Left ventricle myocardium inferior (tissue), 1 donor: Measurements from ENCODE around the gene RETSAT. TPM values are rescaled to one million over a fixed set of nuclear protein-coding genes. Genes with fewer than 3 reads are reported as not detected.
"Not testable (repeated sequence)": the region's sequence is repeated elsewhere in the genome, so short reads cannot be mapped to it uniquely, and the experiment has no call there.

ENCODE experiments used
- DNase-seq: peaks from one replicate; pipeline ENCODE4 v3.0.0-alpha.2; 2020
- H3K27ac ChIP-seq: fragments of 200-600 bp; replicated peaks from 2 replicates; pipeline ENCODE4 v1.8.0; 2021
- H3K27me3 ChIP-seq: fragments of 200-600 bp; 2 replicates; pipeline ENCODE4 v1.8.0; 2021; ENCODE audit warnings: low read depth
- H3K36me3 ChIP-seq: fragments of 200-600 bp; 2 replicates; pipeline ENCODE4 v1.8.0; 2021
- H3K4me1 ChIP-seq: fragments of 200-600 bp; 2 replicates; pipeline ENCODE4 v1.8.0; 2021
- H3K4me3 ChIP-seq: fragments of 200-600 bp; 2 replicates; pipeline ENCODE4 v1.8.0; 2021; ENCODE audit warnings: mild to moderate bottlenecking, moderate library complexity
- H3K9me3 ChIP-seq: fragments of 200-600 bp; replicated peaks from 2 replicates; pipeline ENCODE4 v1.8.0; 2021
- intact Hi-C: fragments of 100-400 bp; cut with micrococcal nuclease; formaldehyde crosslinking; loops from one replicate; pipeline ENCODE4 v1.11.0; 2022
- total RNA-seq: library from RNA; stranded (reverse); fragmentation: NEBNext Ultra II Directional; extraction: Animal tissue kit (Norgen Biotek cat#: 25700); gene quantifications from one replicate; pipeline ENCODE4 v1.2.1, GENCODE V29; 2021
- TF ChIP-seq, protein P1 (sequence below): fragments of 200-600 bp; IDR thresholded peaks from 2 replicates; pipeline ENCODE4 v1.8.0; 2021; ENCODE audit warnings: antibody characterized with exemption, mild to moderate bottlenecking, borderline replicate concordance
- donor health status: DM: no; HTN: yes; CAD: no; lungs with severe emphysema.

RETSAT gene
- total RNA-seq, 1 donor from 2014 or later: 39.4 TPM

DNA sequence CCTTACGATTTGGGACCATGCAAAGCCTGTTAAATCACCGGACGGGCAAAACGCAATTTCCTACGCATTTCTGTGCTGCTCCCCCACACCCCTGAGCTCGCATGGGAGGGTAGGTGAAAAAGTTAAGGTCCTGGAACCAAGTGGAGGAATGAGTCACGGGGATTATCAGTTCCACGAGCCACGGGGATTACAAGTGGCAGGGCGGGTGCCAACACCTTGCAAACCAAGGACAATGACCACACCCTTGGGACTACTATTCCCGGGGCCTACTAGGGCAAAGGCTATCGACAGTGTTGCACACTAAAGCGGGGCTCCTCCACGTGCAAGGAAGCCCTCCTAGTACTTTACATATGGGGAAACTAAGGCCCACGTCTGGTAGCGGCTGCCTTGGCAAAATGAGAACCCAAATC lies 447 bp downstream of the RETSAT start:
- Histone ChIP-seq H3K27me3 (no peaks in the 10 kb centered on the region), H3K4me1 (peaks cover 56% of the 10 kb centered on the region), H3K27ac (peak overlapping the region; percentile 92), H3K9me3 (no peaks in the 10 kb centered on the region), H3K4me3 (peak overlapping the region; percentile 79), H3K36me3 (peaks cover 55% of the 10 kb centered on the region)
- DNase-seq: peak; percentile 53
- TF ChIP-seq, protein P1, sequence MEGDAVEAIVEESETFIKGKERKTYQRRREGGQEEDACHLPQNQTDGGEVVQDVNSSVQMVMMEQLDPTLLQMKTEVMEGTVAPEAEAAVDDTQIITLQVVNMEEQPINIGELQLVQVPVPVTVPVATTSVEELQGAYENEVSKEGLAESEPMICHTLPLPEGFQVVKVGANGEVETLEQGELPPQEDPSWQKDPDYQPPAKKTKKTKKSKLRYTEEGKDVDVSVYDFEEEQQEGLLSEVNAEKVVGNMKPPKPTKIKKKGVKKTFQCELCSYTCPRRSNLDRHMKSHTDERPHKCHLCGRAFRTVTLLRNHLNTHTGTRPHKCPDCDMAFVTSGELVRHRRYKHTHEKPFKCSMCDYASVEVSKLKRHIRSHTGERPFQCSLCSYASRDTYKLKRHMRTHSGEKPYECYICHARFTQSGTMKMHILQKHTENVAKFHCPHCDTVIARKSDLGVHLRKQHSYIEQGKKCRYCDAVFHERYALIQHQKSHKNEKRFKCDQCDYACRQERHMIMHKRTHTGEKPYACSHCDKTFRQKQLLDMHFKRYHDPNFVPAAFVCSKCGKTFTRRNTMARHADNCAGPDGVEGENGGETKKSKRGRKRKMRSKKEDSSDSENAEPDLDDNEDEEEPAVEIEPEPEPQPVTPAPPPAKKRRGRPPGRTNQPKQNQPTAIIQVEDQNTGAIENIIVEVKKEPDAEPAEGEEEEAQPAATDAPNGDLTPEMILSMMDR: no peak
- intact Hi-C loops: no loop called here

DNA sequence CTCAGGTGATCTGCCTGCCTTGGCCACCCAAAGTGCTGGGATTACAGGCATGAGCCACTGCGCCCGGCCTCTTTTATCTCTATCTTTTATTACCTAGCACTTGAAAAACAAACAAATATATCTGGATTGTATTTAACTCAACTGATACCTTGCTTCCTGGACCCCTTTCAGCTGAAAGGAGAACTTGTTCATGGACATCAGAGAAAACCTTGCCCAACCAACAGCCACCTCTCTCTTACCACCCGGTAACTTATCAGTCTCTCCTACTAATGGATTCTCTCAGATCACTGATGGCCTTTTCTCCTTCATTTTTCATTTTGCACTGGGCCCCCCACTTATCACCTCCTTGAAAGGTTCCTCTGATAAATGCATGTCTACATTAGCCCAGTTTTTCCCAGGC lies 6.7 kb downstream of the RETSAT start:
- H3K36me3 ChIP-seq: peaks cover 82% of the 10 kb centered on the region
- H3K4me3 ChIP-seq: no peak overlapping the region
- peaks cover 6% of the 10 kb centered on the region for H3K4me1 ChIP-seq
- TF ChIP-seq, protein P1: no peak
- no peaks in the 10 kb centered on the region for H3K27me3 ChIP-seq
- no peak for DNase-seq
- H3K9me3 ChIP-seq: no peaks in the 10 kb centered on the region
- no peak overlapping the region for H3K27ac ChIP-seq
- intact Hi-C loops: no loop called here

DNA sequence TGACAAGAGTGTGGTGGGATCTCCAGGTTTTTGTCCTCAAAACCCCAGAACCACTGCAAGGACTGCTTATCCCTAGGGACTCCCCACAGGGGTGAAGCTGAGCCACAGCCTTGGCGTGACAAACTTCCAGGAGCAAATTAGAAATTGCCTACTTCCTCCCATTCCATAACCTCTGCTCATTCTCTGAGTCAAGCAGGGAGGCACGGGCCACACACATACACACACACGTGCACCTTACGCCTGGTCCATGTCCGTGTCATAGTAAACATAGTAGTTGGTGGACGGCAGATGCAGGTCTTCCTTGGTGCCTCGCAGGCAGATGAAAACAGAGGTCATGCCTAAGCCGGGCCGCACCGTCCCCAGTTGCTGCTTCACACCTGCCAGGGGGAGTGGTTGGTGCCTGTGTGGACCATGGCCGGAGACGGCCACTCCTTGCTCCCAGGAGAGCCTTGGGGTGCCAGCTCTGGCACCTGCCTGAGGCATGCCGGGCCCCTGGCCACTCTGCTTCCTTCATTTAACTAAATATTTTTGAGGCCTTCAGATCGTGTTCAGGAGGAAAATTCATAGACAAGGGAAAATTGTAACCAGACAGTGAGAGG lies 9.9 kb downstream of the RETSAT start:
- peaks cover 62% of the 10 kb centered on the region for H3K36me3 ChIP-seq

DNA sequence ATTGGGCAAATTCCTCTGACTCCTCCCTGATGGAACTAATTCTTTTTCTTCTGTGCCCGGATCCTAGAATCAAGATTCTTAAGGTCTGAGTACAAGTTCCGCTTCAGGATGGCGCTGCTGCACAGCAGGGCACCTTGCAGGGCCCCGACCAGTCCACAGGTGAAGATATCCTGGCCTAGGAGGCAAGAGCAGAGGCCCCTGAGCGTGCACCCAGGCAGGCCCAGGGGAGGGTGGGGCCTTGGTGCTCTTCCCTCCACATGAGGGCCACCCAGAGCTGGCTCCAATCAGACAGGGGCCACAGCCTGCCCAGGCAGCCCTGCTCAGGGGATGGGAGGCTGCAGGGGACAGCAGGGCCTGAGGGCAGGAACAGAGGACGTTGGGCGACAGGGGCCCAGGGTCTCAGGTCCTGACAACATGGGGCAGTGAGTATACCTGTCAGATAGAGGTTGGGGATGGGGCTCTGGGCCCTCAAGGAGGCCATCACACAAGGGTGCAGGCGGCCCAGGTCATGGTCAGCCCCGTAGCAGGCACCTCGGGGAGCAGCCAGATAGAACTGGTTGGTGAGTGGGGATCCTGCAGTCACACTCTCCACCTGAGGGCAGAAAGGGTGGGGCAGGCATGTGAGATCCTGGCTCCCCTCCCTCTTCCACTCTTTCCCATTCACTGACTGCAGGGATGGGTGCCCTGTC lies 11.0 kb downstream of the RETSAT start:
- H3K4me1 ChIP-seq, H3K4me3 ChIP-seq, DNase-seq, H3K9me3 ChIP-seq, H3K27ac ChIP-seq, H3K27me3 ChIP-seq, intact Hi-C loops: not testable (repeated sequence)
- peaks cover 51% of the 10 kb centered on the region for H3K36me3 ChIP-seq

More for the DNA sequence above, 9.9 kb downstream of the RETSAT start:
- H3K4me3 ChIP-seq: no peak overlapping the region
- DNase-seq: no peak
- TF ChIP-seq, protein P1: no peak
- H3K27ac ChIP-seq: no peak overlapping the region
- intact Hi-C loops: no loop called here
- H3K27me3 ChIP-seq: no peaks in the 10 kb centered on the region
- H3K9me3 ChIP-seq: no peaks in the 10 kb centered on the region
- H3K4me1 ChIP-seq: no peaks in the 10 kb centered on the region

DNA sequence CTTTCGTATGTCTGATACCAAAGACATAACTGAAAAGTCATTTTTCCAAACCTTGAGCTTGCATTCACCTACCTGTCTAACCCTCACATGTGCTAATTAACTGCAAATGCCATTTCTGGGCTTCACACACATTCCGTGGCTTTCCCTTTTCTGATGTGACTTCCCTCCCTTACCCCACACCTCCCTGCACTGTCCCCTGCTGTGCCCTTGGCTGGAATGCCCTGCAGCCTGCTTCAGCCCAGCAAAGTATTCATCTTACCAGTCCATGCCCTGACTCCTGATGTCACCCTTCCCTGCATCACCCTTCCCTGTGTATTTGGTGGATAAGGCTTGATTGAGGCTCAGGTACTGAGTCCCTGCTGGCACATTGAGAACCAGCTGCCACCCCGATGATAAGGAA lies 12.2 kb downstream of the RETSAT start:
- TF ChIP-seq, protein P1: no peak
- Histone ChIP-seq H3K4me1 (no peaks in the 10 kb centered on the region), H3K27ac (no peak overlapping the region), H3K4me3 (no peak overlapping the region), H3K36me3 (peaks cover 39% of the 10 kb centered on the region), H3K27me3 (no peaks in the 10 kb centered on the region), H3K9me3 (no peaks in the 10 kb centered on the region)
- no peak for DNase-seq
- intact Hi-C loops: no loop called here

DNA sequence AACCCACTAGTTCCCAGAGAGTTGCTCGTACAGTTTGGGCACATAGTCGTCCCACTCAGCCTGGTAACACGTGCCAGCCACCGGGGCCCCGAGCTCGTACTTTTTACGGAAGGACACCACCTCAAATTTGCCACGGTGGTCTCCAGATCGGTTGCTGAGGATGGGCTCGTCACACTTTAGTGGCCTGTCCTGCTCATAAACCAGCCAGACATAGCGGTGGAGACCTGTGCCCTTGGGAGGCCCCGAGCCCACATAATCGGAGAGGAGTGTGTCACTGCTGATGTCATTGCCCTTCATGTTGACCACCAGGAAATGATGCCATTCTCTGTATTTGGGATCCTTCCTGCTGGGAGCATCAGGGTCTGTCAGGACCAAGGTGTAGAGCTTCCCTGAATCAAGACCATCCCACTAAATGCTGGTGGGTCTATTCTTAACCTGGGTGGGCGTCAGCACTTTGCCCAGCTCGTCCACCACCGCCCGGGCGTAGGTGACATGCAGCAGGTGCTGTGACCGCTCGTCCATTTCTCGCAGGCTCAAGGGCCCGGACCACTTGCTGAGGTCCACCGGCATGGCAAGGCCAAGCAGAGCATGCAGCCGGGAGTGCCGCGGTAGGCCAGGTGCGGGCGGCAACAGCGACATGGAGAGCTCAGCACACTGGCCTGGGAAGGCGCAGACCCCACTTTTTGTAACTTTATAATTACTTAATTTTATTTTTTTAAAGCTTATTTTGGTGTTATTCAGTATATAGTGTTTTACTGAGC lies 12.9 kb downstream of the RETSAT start:
- Histone ChIP-seq H3K9me3 (no peaks in the 10 kb centered on the region), H3K4me1 (no peaks in the 10 kb centered on the region), H3K36me3 (peaks cover 32% of the 10 kb centered on the region), H3K27ac (no peak overlapping the region), H3K27me3 (no peaks in the 10 kb centered on the region), H3K4me3 (no peak overlapping the region)
- DNase-seq: no peak
- intact Hi-C loops: no loop called here
- TF ChIP-seq, protein P1: no peak
